IMR-90 (cell line): Measurements from ENCODE around the gene ADD1. TPM values are rescaled to one million over a fixed set of nuclear protein-coding genes. Genes with fewer than 3 reads are reported as not detected.

Experiments
- ATAC-seq: fragments of 200-7000 bp; cut with Tn5 transposase; 2 replicates; pipeline ENCODE4 v1.9.1; 2020; ENCODE audit warnings: low read depth, mild to moderate bottlenecking, moderate library complexity
- BruUV-seq: library from RNA; stranded (reverse); fragments of 400-500 nt; replicated peaks from 2 replicates; lab custom pipeline; 2021; lab: Mats Ljungman, UMichigan
- CTCF ChIA-PET: fragments of 300-600 bp; formaldehyde crosslinking; extraction: SDS; loops from one replicate; lab custom pipeline; 2021; ENCODE audit warnings: antibody characterized with exemption; lab: Yijun Ruan, JAX
- POLR2A ChIA-PET: fragments of 300-600 bp; sonication (Branson Sonifier 250); formaldehyde crosslinking; loops from one replicate; lab custom pipeline; 2022; ENCODE audit warnings: antibody characterized with exemption; ENCODE audit not compliant: unreplicated experiment; lab: Charles Lee
- DNase-seq: peaks from one replicate; pipeline ENCODE4 v3.0.0; 2013
- H2AFZ ChIP-seq: replicated peaks from 2 replicates; pipeline ENCODE3; 2013; ENCODE audit warnings: low read length, mild to moderate bottlenecking; ENCODE audit not compliant: poor library complexity
- H2AK5ac ChIP-seq: 2 replicates; pipeline ENCODE4 v1.6.1; 2013; ENCODE audit warnings: low read depth, low read length, inconsistent platforms
- H2AK9ac ChIP-seq: replicated peaks from 2 replicates; pipeline ENCODE3; 2013; ENCODE audit warnings: mild to moderate bottlenecking, low read depth, low read length, moderate library complexity; ENCODE audit not compliant: poor library complexity
- H2BK120ac ChIP-seq: 2 replicates; pipeline ENCODE4 v1.6.1; 2013; ENCODE audit warnings: low read depth, low read length, inconsistent platforms
- H2BK15ac ChIP-seq: 3 replicates; pipeline ENCODE4 v1.6.1; 2013; ENCODE audit warnings: low read depth, low read length, inconsistent platforms
- H2BK20ac ChIP-seq: 2 replicates; pipeline ENCODE4 v1.6.1; 2013; ENCODE audit warnings: low read depth, mild to moderate bottlenecking, inconsistent platforms, low read length, moderate library complexity
- H2BK5ac ChIP-seq: 2 replicates; pipeline ENCODE4 v1.6.1; 2013; ENCODE audit warnings: mild to moderate bottlenecking, low read depth, low read length, inconsistent platforms; ENCODE audit not compliant: poor library complexity, severe bottlenecking
- H3K14ac ChIP-seq: replicated peaks from 2 replicates; pipeline ENCODE4 v1.6.1; 2013; ENCODE audit warnings: low read depth, low read length, inconsistent platforms
- H3K18ac ChIP-seq: 2 replicates; pipeline ENCODE4 v1.6.1; 2013; ENCODE audit warnings: low read depth, low read length, control low read depth
- H3K23ac ChIP-seq: 2 replicates; pipeline ENCODE4 v1.6.1; 2013; ENCODE audit warnings: low read depth, low read length, inconsistent platforms
- H3K27ac ChIP-seq: 2 replicates; pipeline ENCODE4 v1.5.1; 2013; ENCODE audit warnings: mild to moderate bottlenecking, control low read depth, low read length; ENCODE audit not compliant: insufficient read depth
- H3K27me3 ChIP-seq: 2 replicates; pipeline ENCODE4 v1.6.1; 2013; ENCODE audit warnings: low read length; ENCODE audit not compliant: control insufficient read depth, insufficient read depth
- H3K36me3 ChIP-seq: 2 replicates; pipeline ENCODE4 v1.6.1; 2013; ENCODE audit warnings: low read length, mixed read lengths; ENCODE audit not compliant: control insufficient read depth, insufficient read depth
- H3K4ac ChIP-seq: 2 replicates; pipeline ENCODE4 v1.6.1; 2013; ENCODE audit warnings: low read depth, low read length, inconsistent platforms
- H3K4me1 ChIP-seq: 2 replicates; pipeline ENCODE4 v1.6.1; 2013; ENCODE audit warnings: low read length, mixed read lengths; ENCODE audit not compliant: control insufficient read depth, insufficient read depth
- H3K4me2 ChIP-seq: 2 replicates; pipeline ENCODE4 v1.6.1; 2013; ENCODE audit warnings: low read depth, mild to moderate bottlenecking, control low read depth, low read length, moderate library complexity
- H3K4me3 ChIP-seq: 2 replicates; pipeline ENCODE4 v1.5.1; 2013; ENCODE audit warnings: low read depth, mild to moderate bottlenecking, control low read depth, low read length, moderate library complexity; ENCODE audit not compliant: insufficient read depth
- H3K56ac ChIP-seq: 2 replicates; pipeline ENCODE4 v1.6.1; 2013; ENCODE audit warnings: low read length, inconsistent platforms; ENCODE audit not compliant: insufficient read depth; ENCODE audit errors: extremely low read depth
- H3K79me1 ChIP-seq, 2 experiments: 2 replicates each; pipeline ENCODE4 v1.6.1; 2013; ENCODE audit warnings: low read length in 2 of 2, inconsistent platforms in 1 of 2, low read depth in 1 of 2
- H3K9ac ChIP-seq: 2 replicates; pipeline ENCODE4 v1.6.1; 2013; ENCODE audit warnings: low read depth, low read length, control low read depth
- H3K9me1 ChIP-seq: 2 replicates; pipeline ENCODE4 v1.6.1; 2013; ENCODE audit warnings: low read length, inconsistent platforms; ENCODE audit not compliant: insufficient read depth
- H3K9me3 ChIP-seq: 2 replicates; pipeline ENCODE4 v1.6.1; 2013; ENCODE audit warnings: low read length; ENCODE audit not compliant: control insufficient read depth, insufficient read depth
- H4K20me1 ChIP-seq: 2 replicates; pipeline ENCODE4 v1.6.1; 2013; ENCODE audit warnings: low read length, inconsistent platforms; ENCODE audit not compliant: insufficient read depth
- H4K5ac ChIP-seq: 2 replicates; pipeline ENCODE4 v1.6.1; 2013; ENCODE audit warnings: mild to moderate bottlenecking, low read depth, low read length, control low read depth
- H4K8ac ChIP-seq, 2 experiments: 2 replicates each; pipeline ENCODE4 v1.6.1; 2013; ENCODE audit warnings: low read depth in 2 of 2, low read length in 2 of 2, control low read depth in 1 of 2, inconsistent platforms in 1 of 2
- H4K91ac ChIP-seq: 2 replicates; pipeline ENCODE4 v1.6.1; 2013; ENCODE audit warnings: low read depth, low read length, inconsistent platforms; ENCODE audit not compliant: insufficient read depth
- BHLHE40 ChIP-seq: fragments of 150-350 bp; IDR thresholded peaks from 2 replicates; pipeline ENCODE4 v1.6.1; 2016; ENCODE audit warnings: mild to moderate bottlenecking, low read depth, low read length
- CHD1 ChIP-seq: IDR thresholded peaks from 2 replicates; pipeline ENCODE4 v1.6.1; 2012; ENCODE audit warnings: low read depth, low read length, improper control_type of control experiment
- CTCF ChIP-seq: conservative IDR thresholded peaks from 2 replicates; pipeline ENCODE4 v1.5.1; 2012; ENCODE audit warnings: mild to moderate bottlenecking, low read depth, low read length, improper control_type of control experiment
- MAFK ChIP-seq: IDR thresholded peaks from 2 replicates; pipeline ENCODE4 v1.6.1; 2012; ENCODE audit warnings: low read depth, low read length, improper control_type of control experiment
- MAZ ChIP-seq: IDR thresholded peaks from 2 replicates; pipeline ENCODE4 v1.6.1; 2012; ENCODE audit warnings: low read depth, mild to moderate bottlenecking, low read length, improper control_type of control experiment, moderate library complexity, borderline replicate concordance
- MXI1 ChIP-seq: IDR thresholded peaks from 2 replicates; pipeline ENCODE4 v1.6.1; 2012; ENCODE audit warnings: low read depth, mild to moderate bottlenecking, low read length, moderate library complexity, borderline replicate concordance
- NFE2L2 ChIP-seq: fragments of 150-350 bp; IDR thresholded peaks from 2 replicates; pipeline ENCODE4 v1.6.1; 2016; ENCODE audit warnings: low read depth, mild to moderate bottlenecking, low read length
- RCOR1 ChIP-seq: IDR thresholded peaks from 2 replicates; pipeline ENCODE4 v1.6.1; 2012; ENCODE audit warnings: mild to moderate bottlenecking, low read length, improper control_type of control experiment; ENCODE audit not compliant: insufficient replicate concordance
- RFX5 ChIP-seq: IDR thresholded peaks from 2 replicates; pipeline ENCODE4 v1.8.0; 2012; ENCODE audit warnings: low read depth, mild to moderate bottlenecking, low read length, moderate library complexity
- WGBS, 2 experiments: methylation state at CpG; one replicate each; pipeline versions ENCODE4 v1.1.5 to v1.1.7; 2013; ENCODE audit warnings: missing lambda C conversion rate in 2 of 2; ENCODE audit not compliant: insufficient read length in 1 of 2; ENCODE audit errors: extremely low coverage in 2 of 2; 5-methylcytosine and 5-hydroxymethylcytosine counted together
- dilution Hi-C: fragments of 300-500 bp; cut with HindIII; formaldehyde crosslinking; loops from one replicate; pipeline ENCODE4 v1.14.3; 2018; ENCODE audit warnings: low sequenced_read_pairs; ENCODE audit not compliant: unreplicated experiment
- in situ Hi-C: fragments of 300-500 bp; cut with MboI; formaldehyde crosslinking; loops from 3 replicates; pipeline ENCODE4 v1.14.3; 2019; ENCODE audit warnings: low sequenced_read_pairs, inconsistent platforms, mixed read lengths
- intact Hi-C: fragments of 100-400 bp; cut with micrococcal nuclease; formaldehyde crosslinking; loops from 2 replicates; pipeline ENCODE4 v1.10.0; 2022
- polyA plus RNA-seq, 3 experiments: library from polyadenylated mRNA; depleted of rRNA; stranded (reverse); fragments of >200 nt; gene quantifications; 2 replicates each; pipeline ENCODE4 v1.2.3, GENCODE V29; 2012; ENCODE audit warnings: low replicate concordance in 1 of 3
- total RNA-seq: library from RNA; depleted of rRNA; stranded (reverse); fragments of >200 nt; gene quantifications from 2 replicates; pipeline ENCODE4 v1.2.3, GENCODE V29; 2012
- TF ChIP-seq, protein P1 (sequence below): fragments of 150-350 bp; IDR thresholded peaks from 2 replicates; pipeline ENCODE4 v1.6.1; 2017; ENCODE audit warnings: mild to moderate bottlenecking, antibody characterized with exemption, low read length, low read depth

ADD1 gene
- total and polyA plus RNA-seq, 2 of the 4 experiments (the other 2 are of a cell fraction): 122 to 215 TPM

GRCh38 chr4:2813446-2814405 is 29.9 kb upstream of the ADD1 start (continued):
- TF ChIP-seq RFX5: no peak
- no peak for TF ChIP-seq NFE2L2

- Histone ChIP-seq H2AK9ac (no peak overlapping the region), H3K36me3 (no peaks in the 10 kb centered on the region; the same call in 1 of the 2 replicates), H3K27me3 (no peaks in the 10 kb centered on the region), H3K14ac (no peak overlapping the region), H3K9ac (no peak overlapping the region), H4K8ac (no peak overlapping the region), H4K91ac (no peak overlapping the region), H3K4me1 (peaks cover 28% of the 10 kb centered on the region), H2BK120ac (no peak overlapping the region), H3K56ac (no peak overlapping the region), H2BK15ac (no peak overlapping the region), H3K18ac (no peak overlapping the region), H4K20me1 (0 out of 2 replicates have a peak, but pooled peaks cover 7% of the 10 kb centered on the region), H3K4ac (no peak overlapping the region), H3K9me1 (peaks cover 21% of the 10 kb centered on the region), H4K5ac (no peak overlapping the region), H3K79me1 (peaks cover 22 to 74% of the 10 kb centered on the region in 2 experiments), H3K4me3 (no peak overlapping the region), H2BK20ac (no peak overlapping the region), H3K4me2 (no peak overlapping the region), H2AFZ (no peak overlapping the region), H3K27ac (no peak overlapping the region), H2BK5ac (no peak overlapping the region), H3K9me3 (no peaks in the 10 kb centered on the region), H2AK5ac (no peak overlapping the region), H3K23ac (peak overlapping the region; percentile 16; the same call in 1 of the 2 replicates)
- ATAC-seq (no peak), DNase-seq (no peak)
- no TSS peak for BruUV-seq
- ChIA-PET CTCF (no interaction called here), POLR2A (no interaction called here)
- dilution Hi-C loops: no loop called here
- in situ Hi-C loops: no loop called here
- intact Hi-C loops: no loop called here
- no CpG with 5 or more reads among the region's 7 CpGs for WGBS, 2 experiments
- no peak for TF ChIP-seq BHLHE40
- TF ChIP-seq MAZ: no peak
- TF ChIP-seq MXI1: no peak
- no peak for TF ChIP-seq CTCF
- TF ChIP-seq, protein P1, sequence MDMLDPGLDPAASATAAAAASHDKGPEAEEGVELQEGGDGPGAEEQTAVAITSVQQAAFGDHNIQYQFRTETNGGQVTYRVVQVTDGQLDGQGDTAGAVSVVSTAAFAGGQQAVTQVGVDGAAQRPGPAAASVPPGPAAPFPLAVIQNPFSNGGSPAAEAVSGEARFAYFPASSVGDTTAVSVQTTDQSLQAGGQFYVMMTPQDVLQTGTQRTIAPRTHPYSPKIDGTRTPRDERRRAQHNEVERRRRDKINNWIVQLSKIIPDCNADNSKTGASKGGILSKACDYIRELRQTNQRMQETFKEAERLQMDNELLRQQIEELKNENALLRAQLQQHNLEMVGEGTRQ: no peak
- TF ChIP-seq RCOR1: no peak
- no peak for TF ChIP-seq MAFK
- TF ChIP-seq CHD1: no peak
Observed at GRCh38 chr4:2814627-2815270, 28.9 kb upstream of the ADD1 start.
